KMS-11 (cell line): ENCODE results near the gene SLC22A23.

ENCODE experiments used
- H2AFZ ChIP-seq: fragments of 200-600 bp; sonication (generic); 2 replicates; pipeline ENCODE4 v1.6.1; 2016; ENCODE audit warnings: antibody characterized with exemption, mixed run types, low read depth
- H3K27ac ChIP-seq: fragments of 200-600 bp; sonication (generic); 2 replicates; pipeline ENCODE4 v1.6.1; 2016; ENCODE audit warnings: mild to moderate bottlenecking, mixed run types
- H3K27me3 ChIP-seq: fragments of 200-600 bp; sonication (generic); 2 replicates; pipeline ENCODE4 v1.6.1; 2017; ENCODE audit warnings: mild to moderate bottlenecking, low read depth, mixed run types, moderate library complexity; ENCODE audit not compliant: insufficient read depth
- H3K36me3 ChIP-seq: fragments of 200-600 bp; sonication (generic); 2 replicates; pipeline ENCODE4 v1.6.1; 2017; ENCODE audit warnings: mild to moderate bottlenecking, mixed run types; ENCODE audit not compliant: insufficient read depth
- H3K4me1 ChIP-seq: fragments of 200-600 bp; sonication (generic); 2 replicates; pipeline ENCODE4 v1.6.1; 2016; ENCODE audit warnings: mild to moderate bottlenecking, low read depth, mixed run types; ENCODE audit not compliant: poor library complexity, severe bottlenecking
- H3K4me2 ChIP-seq: fragments of 200-600 bp; sonication (generic); 2 replicates; pipeline ENCODE4 v1.7.0; 2016; ENCODE audit warnings: mild to moderate bottlenecking, mixed run types
- H3K4me3 ChIP-seq: fragments of 200-600 bp; sonication (generic); IDR thresholded peaks from 2 replicates; pipeline ENCODE4 v1.6.1; 2017; ENCODE audit warnings: low read depth, low read length, mixed read lengths; ENCODE audit not compliant: insufficient read depth
- H3K79me2 ChIP-seq: fragments of 200-600 bp; sonication (generic); 2 replicates; pipeline ENCODE4 v1.6.1; 2016; ENCODE audit warnings: low read depth, mixed run types; ENCODE audit not compliant: insufficient read depth
- H3K9ac ChIP-seq: fragments of 200-600 bp; sonication (generic); 2 replicates; pipeline ENCODE4 v1.6.1; 2016; ENCODE audit warnings: mild to moderate bottlenecking, mixed run types
- H4K20me1 ChIP-seq: fragments of 200-600 bp; sonication (generic); 2 replicates; pipeline ENCODE4 v1.6.1; 2016; ENCODE audit warnings: mild to moderate bottlenecking, mixed run types; ENCODE audit not compliant: insufficient read depth
- CTCF ChIP-seq: fragments of 200-600 bp; sonication (generic); conservative IDR thresholded peaks from 2 replicates; pipeline ENCODE4 v1.6.1; 2017; ENCODE audit warnings: low read depth, mild to moderate bottlenecking, antibody characterized with exemption, low read length, moderate library complexity, mixed read lengths

SLC22A23 gene

GRCh38 chr6:3352678-3353077 lies 104.2 kb downstream of the SLC22A23 start:
- Histone ChIP-seq H3K4me3 (no peak overlapping the region), H3K9ac (no peak overlapping the region), H3K79me2 (no peaks in the 10 kb centered on the region), H3K4me1 (peaks cover 19% of the 10 kb centered on the region), H3K27ac (no peak overlapping the region), H3K4me2 (no peak overlapping the region), H2AFZ (no peak overlapping the region), H3K27me3 (no peaks in the 10 kb centered on the region), H3K36me3 (no peaks in the 10 kb centered on the region), H4K20me1 (no peaks in the 10 kb centered on the region)
- no peak for TF ChIP-seq CTCF

GRCh38 chr6:3351829-3352524 lies 104.9 kb downstream of the SLC22A23 start:
- Histone ChIP-seq H3K27ac (no peak overlapping the region), H4K20me1 (no peaks in the 10 kb centered on the region), H2AFZ (no peak overlapping the region), H3K36me3 (no peaks in the 10 kb centered on the region), H3K4me2 (no peak overlapping the region), H3K79me2 (no peaks in the 10 kb centered on the region), H3K4me3 (no peak overlapping the region), H3K27me3 (no peaks in the 10 kb centered on the region), H3K4me1 (peaks cover 12% of the 10 kb centered on the region), H3K9ac (no peak overlapping the region)
- no peak for TF ChIP-seq CTCF

DNA sequence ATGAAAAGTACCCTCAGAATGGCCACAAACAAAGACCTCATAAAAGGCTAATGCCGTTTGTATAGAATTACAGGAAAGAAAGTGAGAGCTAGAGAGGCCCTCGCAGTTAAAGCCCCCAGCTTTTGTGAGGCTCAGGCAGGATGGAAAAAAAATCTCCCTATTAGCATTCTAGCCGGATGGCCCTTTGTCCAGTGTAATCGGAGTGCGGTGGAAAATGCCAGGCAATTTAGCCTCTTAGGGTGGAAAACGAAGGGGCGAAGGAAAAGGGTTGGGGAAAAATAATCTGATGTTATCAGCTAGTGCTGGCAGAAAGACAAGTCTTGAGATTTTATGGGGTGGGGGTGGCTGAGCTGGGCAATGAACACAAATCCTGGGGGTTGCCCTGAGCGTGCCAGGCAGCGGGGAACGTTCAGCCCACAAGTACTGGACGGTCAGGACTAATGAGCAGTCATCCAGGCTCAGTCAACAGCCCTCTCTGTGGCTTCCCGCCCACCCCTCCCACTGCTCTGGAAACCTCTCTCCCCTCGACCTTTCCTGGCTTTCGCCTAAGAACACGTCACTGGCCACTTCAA lies 105.7 kb downstream of the SLC22A23 start:
- H3K4me3 ChIP-seq = no peak overlapping the region
- H2AFZ ChIP-seq = no peak overlapping the region
- peaks cover 4% of the 10 kb centered on the region for H3K4me1 ChIP-seq
- no peaks in the 10 kb centered on the region for H3K79me2 ChIP-seq
- no peak overlapping the region for H3K4me2 ChIP-seq
- H4K20me1 ChIP-seq = no peaks in the 10 kb centered on the region
- H3K27ac ChIP-seq = no peak overlapping the region
- no peak for TF ChIP-seq CTCF
- no peaks in the 10 kb centered on the region for H3K36me3 ChIP-seq
- H3K9ac ChIP-seq = no peak overlapping the region
- H3K27me3 ChIP-seq = no peaks in the 10 kb centered on the region

GRCh38 chr6:3350252-3350796 lies 106.5 kb downstream of the SLC22A23 start:
- Histone ChIP-seq H3K9ac (no peak overlapping the region), H3K4me1 (peaks cover 9% of the 10 kb centered on the region)

More at GRCh38 chr6:3350252-3350796, 106.5 kb downstream of the SLC22A23 start:
- H4K20me1 ChIP-seq = no peaks in the 10 kb centered on the region
- H3K27ac ChIP-seq = no peak overlapping the region
- H3K79me2 ChIP-seq = no peaks in the 10 kb centered on the region
- TF ChIP-seq CTCF = no peak
- no peak overlapping the region for H3K4me2 ChIP-seq
- H3K4me3 ChIP-seq = no peak overlapping the region
- no peaks in the 10 kb centered on the region for H3K36me3 ChIP-seq
- no peaks in the 10 kb centered on the region for H3K27me3 ChIP-seq
- H2AFZ ChIP-seq = no peak overlapping the region
